Measurements from ENCODE around the gene CEMIP. TPM values are rescaled to one million over a fixed set of nuclear protein-coding genes. Genes with fewer than 3 reads are reported as not detected.

CEMIP gene
- total RNA-seq, 6 experiments from 2014 or later = 5.8 to 53.2 (median 48.3) TPM

DNA sequence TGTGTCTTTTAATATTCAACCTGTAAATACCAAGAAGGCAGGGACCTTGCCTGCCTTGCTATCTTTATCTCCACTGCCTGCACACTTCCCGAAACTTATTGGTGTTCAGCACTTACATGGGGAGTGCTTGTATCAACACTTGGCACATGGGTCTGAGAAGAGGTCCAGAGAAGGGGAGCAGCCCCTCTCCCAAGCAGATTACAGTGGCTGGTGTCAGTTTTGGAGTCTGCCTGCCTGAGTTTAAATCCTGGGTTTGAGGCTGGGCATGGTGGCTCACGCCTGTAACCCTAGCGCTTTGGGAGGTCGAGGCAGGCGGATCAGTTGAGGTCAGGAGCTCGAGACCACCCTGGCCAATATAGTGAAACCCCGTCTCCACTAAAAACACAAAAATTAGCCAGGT lies 190.1 kb downstream of the CEMIP start:
- peaks cover 14% of the 10 kb centered on the region for H3K36me3 Mint-ChIP-seq (ENCODE audit: low read depth)
- H3K4me1 Mint-ChIP-seq (ENCODE audit: low read depth) = peaks cover 23% of the 10 kb centered on the region
- no peak for DNase-seq
- TF ChIP-seq, protein P1, sequence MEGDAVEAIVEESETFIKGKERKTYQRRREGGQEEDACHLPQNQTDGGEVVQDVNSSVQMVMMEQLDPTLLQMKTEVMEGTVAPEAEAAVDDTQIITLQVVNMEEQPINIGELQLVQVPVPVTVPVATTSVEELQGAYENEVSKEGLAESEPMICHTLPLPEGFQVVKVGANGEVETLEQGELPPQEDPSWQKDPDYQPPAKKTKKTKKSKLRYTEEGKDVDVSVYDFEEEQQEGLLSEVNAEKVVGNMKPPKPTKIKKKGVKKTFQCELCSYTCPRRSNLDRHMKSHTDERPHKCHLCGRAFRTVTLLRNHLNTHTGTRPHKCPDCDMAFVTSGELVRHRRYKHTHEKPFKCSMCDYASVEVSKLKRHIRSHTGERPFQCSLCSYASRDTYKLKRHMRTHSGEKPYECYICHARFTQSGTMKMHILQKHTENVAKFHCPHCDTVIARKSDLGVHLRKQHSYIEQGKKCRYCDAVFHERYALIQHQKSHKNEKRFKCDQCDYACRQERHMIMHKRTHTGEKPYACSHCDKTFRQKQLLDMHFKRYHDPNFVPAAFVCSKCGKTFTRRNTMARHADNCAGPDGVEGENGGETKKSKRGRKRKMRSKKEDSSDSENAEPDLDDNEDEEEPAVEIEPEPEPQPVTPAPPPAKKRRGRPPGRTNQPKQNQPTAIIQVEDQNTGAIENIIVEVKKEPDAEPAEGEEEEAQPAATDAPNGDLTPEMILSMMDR (IDR thresholded peaks at IDR 0.05) = no peak
- no peak overlapping the region for H3K4me3 Mint-ChIP-seq
- peaks cover 12% of the 10 kb centered on the region for H3K9me3 Mint-ChIP-seq
- peaks cover 4% of the 10 kb centered on the region for H3K27me3 Mint-ChIP-seq (ENCODE audit: insufficient read depth)
- H3K27ac Mint-ChIP-seq = no peak overlapping the region

DNA sequence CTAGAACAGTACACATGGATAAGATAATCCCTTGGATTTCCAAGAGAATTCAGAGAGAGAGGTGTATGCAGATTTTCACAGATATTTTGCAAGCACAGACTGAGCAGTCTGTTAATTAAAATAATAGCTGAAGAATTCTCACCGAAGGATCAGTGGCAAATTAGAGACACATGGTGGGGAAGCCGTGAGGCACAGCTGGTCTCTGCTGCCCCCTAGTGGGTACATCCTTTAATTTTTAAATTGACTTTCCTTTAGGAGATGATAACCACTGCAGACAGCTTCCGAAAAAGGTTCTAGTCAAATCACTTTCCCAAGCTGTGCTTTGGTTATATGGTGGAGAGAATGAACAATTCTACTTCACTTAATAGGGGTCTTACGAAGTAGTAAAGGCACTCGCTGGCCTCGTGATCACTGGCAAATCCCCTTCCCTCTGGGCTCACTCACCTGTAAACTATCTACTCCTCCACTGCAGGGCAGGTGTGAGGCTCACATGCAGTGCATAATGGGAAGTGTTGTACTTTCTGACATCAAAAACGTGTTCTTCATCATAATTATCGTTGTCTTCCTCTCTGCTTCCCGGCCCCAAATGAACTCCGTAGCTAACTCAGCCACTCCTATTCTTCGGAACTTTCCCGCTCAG lies 191.0 kb downstream of the CEMIP start:
- H3K27me3 Mint-ChIP-seq (ENCODE audit: insufficient read depth) = peaks cover 4% of the 10 kb centered on the region
- H3K4me3 Mint-ChIP-seq = no peak overlapping the region
- TF ChIP-seq, protein P1 (IDR thresholded peaks at IDR 0.05) = peak; percentile 98
- DNase-seq = peak; percentile 55
- no peak overlapping the region for H3K27ac Mint-ChIP-seq
- peaks cover 4% of the 10 kb centered on the region; the same call in 1 of the 2 replicates for H3K9me3 Mint-ChIP-seq
- H3K4me1 Mint-ChIP-seq (ENCODE audit: low read depth) = peaks cover 23% of the 10 kb centered on the region
- H3K36me3 Mint-ChIP-seq (ENCODE audit: low read depth) = peaks cover 6% of the 10 kb centered on the region

DNA sequence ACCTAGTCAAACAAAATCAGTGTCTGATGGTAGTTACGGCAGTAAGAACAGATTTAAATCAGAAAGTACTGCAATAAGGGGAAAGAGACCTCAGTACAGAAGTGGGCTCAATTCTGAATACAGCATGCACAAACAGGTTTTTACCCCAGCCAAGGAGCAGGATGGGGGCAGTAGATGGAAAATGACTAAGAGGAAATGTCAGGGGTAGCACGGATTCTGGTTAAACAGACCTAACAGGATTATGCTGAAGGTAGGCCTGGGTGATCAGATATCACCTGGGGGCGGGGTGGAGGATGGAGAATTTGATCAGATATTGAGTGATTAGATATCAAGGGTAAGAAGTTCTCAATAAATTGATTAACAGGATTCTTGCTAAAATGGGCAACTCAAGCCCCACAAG lies 191.5 kb downstream of the CEMIP start:
- TF ChIP-seq, protein P1 (IDR thresholded peaks at IDR 0.05) = no peak
- Mint-ChIP-seq H3K4me1 (ENCODE audit: low read depth) (peaks cover 23% of the 10 kb centered on the region), H3K27me3 (ENCODE audit: insufficient read depth) (peaks cover 4% of the 10 kb centered on the region), H3K9me3 (peaks cover under 1% of the 10 kb centered on the region; the same call in 1 of the 2 replicates), H3K4me3 (no peak overlapping the region), H3K36me3 (ENCODE audit: low read depth) (peaks cover under 1% of the 10 kb centered on the region; the same call in 1 of the 2 replicates), H3K27ac (no peak overlapping the region)
- no peak for DNase-seq

DNA sequence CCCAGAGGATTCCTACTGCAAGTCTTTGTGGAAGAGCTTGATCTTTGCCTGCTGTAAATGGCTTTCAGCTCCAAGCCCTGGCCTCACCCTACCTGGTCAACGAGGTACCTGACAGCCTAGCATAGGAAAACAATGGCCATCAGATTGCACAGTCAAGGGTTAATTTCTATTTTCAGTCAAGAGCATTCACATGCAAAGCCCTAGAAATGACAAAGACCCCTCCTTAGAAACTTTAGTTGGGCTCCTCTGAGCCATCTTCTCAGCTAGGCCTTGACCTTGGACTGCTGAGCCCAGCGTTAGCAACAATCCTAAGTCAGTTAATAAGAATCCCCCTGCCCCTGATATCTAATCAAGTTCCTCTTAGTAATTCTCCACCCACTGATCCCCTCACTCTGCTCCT lies 192.0 kb downstream of the CEMIP start:
- H3K4me1 Mint-ChIP-seq (ENCODE audit: low read depth) = peaks cover 23% of the 10 kb centered on the region
- TF ChIP-seq, protein P1 (IDR thresholded peaks at IDR 0.05) = no peak
- H3K27ac Mint-ChIP-seq = no peak overlapping the region
- DNase-seq = no peak
- no peak overlapping the region for H3K4me3 Mint-ChIP-seq
- no peaks in the 10 kb centered on the region for H3K9me3 Mint-ChIP-seq
- no peaks in the 10 kb centered on the region for H3K36me3 Mint-ChIP-seq (ENCODE audit: low read depth)
- peaks cover 4% of the 10 kb centered on the region for H3K27me3 Mint-ChIP-seq (ENCODE audit: insufficient read depth)

DNA sequence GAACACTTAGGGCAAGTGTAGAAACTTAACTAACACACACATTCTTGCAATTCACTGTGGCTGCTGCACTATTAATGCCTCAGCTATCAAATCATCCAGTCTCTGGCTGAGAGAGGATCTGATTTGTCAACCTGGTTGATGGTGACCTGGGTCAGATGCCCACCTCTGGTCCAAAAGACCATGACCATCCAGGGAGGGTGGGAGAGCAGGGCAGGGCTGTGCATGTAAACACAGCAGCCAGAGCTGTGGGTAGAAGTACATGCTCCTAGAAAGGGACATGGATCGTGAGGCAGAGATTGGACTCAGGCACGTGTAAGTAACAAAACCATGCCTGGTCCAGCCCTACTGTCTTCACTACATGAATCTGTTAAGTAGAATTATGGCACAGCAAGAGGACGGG lies 193.1 kb downstream of the CEMIP start:
- Mint-ChIP-seq H3K4me1 (ENCODE audit: low read depth) (peaks cover 23% of the 10 kb centered on the region), H3K27me3 (ENCODE audit: insufficient read depth) (peaks cover 4% of the 10 kb centered on the region), H3K27ac (no peak overlapping the region), H3K36me3 (ENCODE audit: low read depth) (no peaks in the 10 kb centered on the region; the same call in 1 of the 2 replicates), H3K9me3 (no peaks in the 10 kb centered on the region), H3K4me3 (no peak overlapping the region; the same call in 1 of the 2 replicates)
- TF ChIP-seq, protein P1 (IDR thresholded peaks at IDR 0.05) = no peak
- DNase-seq = no peak

Measured in HFFc6 (cell line).